GM12878 (cell line): ENCODE data around the gene SHC3. TPM values are rescaled to one million over a fixed set of nuclear protein-coding genes. Genes with fewer than 3 reads are reported as not detected.

Experiments
- ATAC-seq: fragments of 200-7000 bp; cut with Tn5 transposase; 3 replicates; pipeline ENCODE4 v1.9.1; 2020; ENCODE audit warnings: mild to moderate bottlenecking, moderate library complexity
- BruUV-seq: library from RNA; stranded (reverse); fragments of 400-500 nt; replicated peaks from 2 replicates; lab custom pipeline; 2021; lab: Mats Ljungman, UMichigan
- CTCF ChIA-PET: fragments of 300-600 bp; sonication (Branson Sonifier 250); formaldehyde crosslinking; extraction: SDS; loops from one replicate; lab custom pipeline; 2021; ENCODE audit warnings: inconsistent platforms; lab: Yijun Ruan, JAX
- POLR2A ChIA-PET: fragments of 350-600 bp; formaldehyde crosslinking; extraction: SDS; loops from one replicate; lab custom pipeline; 2021; ENCODE audit warnings: inconsistent platforms; lab: Charles Lee
- RAD21 ChIA-PET: fragments of 300-600 bp; sonication (Branson Sonifier 250); formaldehyde crosslinking; loops from one replicate; lab custom pipeline; 2023; ENCODE audit warnings: antibody characterized with exemption; ENCODE audit not compliant: unreplicated experiment; lab: Charles Lee
- SMC1A ChIA-PET: fragments of 300-600 bp; sonication (Branson Sonifier 250); formaldehyde crosslinking; loops from one replicate; lab custom pipeline; 2023; ENCODE audit not compliant: unreplicated experiment, uncharacterized antibody; lab: Charles Lee
- DNase-seq: peaks from one replicate; pipeline ENCODE4 v3.0.0-alpha.2; 2011; ENCODE audit warnings: low read depth, low spot score
- FAIRE-seq: peaks from 3 replicates; lab custom pipeline; 2011; peaks lifted over from hg19 to GRCh38; lab: Jason Lieb, UNC
- H2AFZ ChIP-seq: 2 replicates; pipeline ENCODE4 v1.6.0; 2011; ENCODE audit warnings: low read depth, low read length, control low read depth; ENCODE audit not compliant: control insufficient read depth
- H3K27ac ChIP-seq: 2 replicates; pipeline ENCODE4 v1.5.1; 2011; ENCODE audit warnings: control low read depth; ENCODE audit not compliant: control insufficient read depth, insufficient read depth
- H3K27me3 ChIP-seq, 2 experiments: replicated peaks in 1 of 2; 2 replicates each; pipeline versions ENCODE4 v1.6.0 to v1.6.1; 2011; ENCODE audit warnings: low read length in 1 of 2; ENCODE audit not compliant: control insufficient read depth in 2 of 2, insufficient read depth in 2 of 2
- H3K36me3 ChIP-seq, 2 experiments: 2 replicates each; pipeline ENCODE4 v1.5.1; 2011; ENCODE audit warnings: low read length in 1 of 2; ENCODE audit not compliant: control insufficient read depth in 2 of 2, insufficient read depth in 2 of 2
- H3K4me1 ChIP-seq: 2 replicates; pipeline ENCODE4 v1.6.1; 2011; ENCODE audit warnings: mild to moderate bottlenecking, low read length, moderate library complexity, mixed read lengths; ENCODE audit not compliant: control insufficient read depth, insufficient read depth
- H3K4me2 ChIP-seq: 2 replicates; pipeline ENCODE4 v1.6.0; 2011; ENCODE audit warnings: control low read depth; ENCODE audit not compliant: control insufficient read depth, insufficient read depth
- H3K4me3 ChIP-seq: fragments of 200-600 bp; sonication (generic); 2 replicates; pipeline ENCODE4 v1.5.1; 2016
- H3K79me2 ChIP-seq: 2 replicates; pipeline ENCODE4 v1.6.0; 2011; ENCODE audit warnings: low read length; ENCODE audit not compliant: control insufficient read depth, insufficient read depth
- H3K9ac ChIP-seq: 2 replicates; pipeline ENCODE4 v1.8.0; 2011; ENCODE audit warnings: low read length, control low read depth, mixed read lengths; ENCODE audit not compliant: control insufficient read depth, insufficient read depth
- H3K9me3 ChIP-seq: replicated peaks from 3 replicates; pipeline ENCODE4 v1.5.1; 2011; ENCODE audit warnings: mild to moderate bottlenecking, low read length; ENCODE audit not compliant: control insufficient read depth, insufficient read depth
- H4K20me1 ChIP-seq: 2 replicates; pipeline ENCODE4 v1.6.0; 2011; ENCODE audit not compliant: control insufficient read depth, insufficient read depth
- ASH2L ChIP-seq: fragments of 300-600, 200-600 bp; sonication (generic); IDR thresholded peaks from 2 replicates; pipeline ENCODE4 v1.6.1; 2017; ENCODE audit warnings: low read depth, mild to moderate bottlenecking, borderline replicate concordance
- BCL11A ChIP-seq: IDR thresholded peaks from 2 replicates; pipeline ENCODE4 v1.6.1; 2011; ENCODE audit warnings: low read depth, low read length
- BHLHE40 ChIP-seq, 2 experiments: fragments of 450-650 bp in 1 of 2; IDR thresholded peaks; 2 replicates each; pipeline ENCODE4 v1.6.1; 2011 to 2017; ENCODE audit warnings: low read depth in 2 of 2, borderline replicate concordance in 1 of 2, improper control_type of control experiment in 1 of 2, low read length in 1 of 2, mild to moderate bottlenecking in 1 of 2
- FOS ChIP-seq: IDR thresholded peaks from 3 replicates; pipeline ENCODE4 v1.6.1; 2011; ENCODE audit warnings: borderline replicate concordance; ENCODE audit not compliant: insufficient read length; ENCODE audit errors: extremely low read depth
- HCFC1 ChIP-seq: fragments of 150-350 bp; IDR thresholded peaks from 2 replicates; pipeline ENCODE4 v1.6.1; 2014; ENCODE audit warnings: low read length
- HDGF ChIP-seq: fragments of 450-650 bp; IDR thresholded peaks from 2 replicates; pipeline ENCODE4 v1.6.1; 2016; ENCODE audit warnings: antibody characterized with exemption
- MEF2A ChIP-seq: IDR thresholded peaks from 2 replicates; pipeline ENCODE4 v1.6.1; 2011; ENCODE audit warnings: low read depth, mild to moderate bottlenecking, low read length, moderate library complexity; ENCODE audit not compliant: insufficient read depth
- NBN ChIP-seq: fragments of 450-650 bp; IDR thresholded peaks from 2 replicates; pipeline ENCODE4 v1.6.1; 2016
- SUZ12 ChIP-seq: fragments of 200-600 bp; sonication (generic); IDR thresholded peaks from one replicate; pipeline ENCODE4 v1.6.1; 2018; ENCODE audit warnings: antibody characterized with exemption, mild to moderate bottlenecking; ENCODE audit not compliant: unreplicated experiment
- WGBS: methylation state at CpG from one replicate; pipeline ENCODE4 v1.1.6; 2016; ENCODE audit warnings: low lambda C conversion rate; ENCODE audit not compliant: insufficient replicate concordance, insufficient coverage; ENCODE audit errors: missing lambda C conversion rate; 5-methylcytosine and 5-hydroxymethylcytosine counted together
- in situ Hi-C: fragments of 300-500 bp; cut with MboI; formaldehyde crosslinking; loops from 9 replicates; pipeline ENCODE4 v1.14.3; 2018; ENCODE audit warnings: mixed read lengths
- intact Hi-C: fragments of 100-400 bp; cut with micrococcal nuclease; formaldehyde crosslinking; loops from one replicate; pipeline ENCODE4 v1.14.2; 2022; ENCODE audit not compliant: unreplicated experiment
- polyA plus RNA-seq, 11 experiments: library from polyadenylated mRNA; depleted of rRNA in 4 of 11; unstranded in 6 of 11; stranded (reverse) in 5 of 11; fragments of >200 nt; fragmentation: Nextera tagmentation in 4 of 11; fragmentation: Illumina TruSeq in 1 of 11; extraction: Ambion mirVana in 4 of 11; extraction: Trizol in 1 of 11; gene quantifications; 1 replicate in 1 of 11; 2 replicates in 10 of 11; pipeline versions ENCODE4 v1.2.1 to v1.2.3, GENCODE V29; 2011 to 2016; ENCODE audit warnings: inconsistent platforms in 2 of 11, missing spikeins in 2 of 11, low read depth in 1 of 11
- total RNA-seq, 4 experiments: library from RNA; depleted of rRNA in 3 of 4; stranded (reverse); fragments of >200 nt in 3 of 4; fragmentation: Illumina TruSeq in 1 of 4; extraction: Trizol in 1 of 4; gene quantifications; 2 replicates each; pipeline versions ENCODE4 v1.2.1 to v1.2.3, GENCODE V29; 2013 to 2021
- TF ChIP-seq, protein P1 (sequence below): fragments of 450-650 bp; IDR thresholded peaks from 2 replicates; pipeline ENCODE4 v1.6.1; 2017; ENCODE audit warnings: mild to moderate bottlenecking
- TF ChIP-seq, protein P2 (sequence below): fragments of 450-650 bp; IDR thresholded peaks from 2 replicates; pipeline ENCODE4 v1.6.1; 2017; ENCODE audit warnings: mild to moderate bottlenecking, moderate library complexity

The SHC3 gene
- total and polyA plus RNA-seq, 10 of the 15 experiments (the other 5 are each of a cell fraction or from before 2014, with no cell fraction given) = 0.01 to 0.06 TPM; not detected in 8

DNA sequence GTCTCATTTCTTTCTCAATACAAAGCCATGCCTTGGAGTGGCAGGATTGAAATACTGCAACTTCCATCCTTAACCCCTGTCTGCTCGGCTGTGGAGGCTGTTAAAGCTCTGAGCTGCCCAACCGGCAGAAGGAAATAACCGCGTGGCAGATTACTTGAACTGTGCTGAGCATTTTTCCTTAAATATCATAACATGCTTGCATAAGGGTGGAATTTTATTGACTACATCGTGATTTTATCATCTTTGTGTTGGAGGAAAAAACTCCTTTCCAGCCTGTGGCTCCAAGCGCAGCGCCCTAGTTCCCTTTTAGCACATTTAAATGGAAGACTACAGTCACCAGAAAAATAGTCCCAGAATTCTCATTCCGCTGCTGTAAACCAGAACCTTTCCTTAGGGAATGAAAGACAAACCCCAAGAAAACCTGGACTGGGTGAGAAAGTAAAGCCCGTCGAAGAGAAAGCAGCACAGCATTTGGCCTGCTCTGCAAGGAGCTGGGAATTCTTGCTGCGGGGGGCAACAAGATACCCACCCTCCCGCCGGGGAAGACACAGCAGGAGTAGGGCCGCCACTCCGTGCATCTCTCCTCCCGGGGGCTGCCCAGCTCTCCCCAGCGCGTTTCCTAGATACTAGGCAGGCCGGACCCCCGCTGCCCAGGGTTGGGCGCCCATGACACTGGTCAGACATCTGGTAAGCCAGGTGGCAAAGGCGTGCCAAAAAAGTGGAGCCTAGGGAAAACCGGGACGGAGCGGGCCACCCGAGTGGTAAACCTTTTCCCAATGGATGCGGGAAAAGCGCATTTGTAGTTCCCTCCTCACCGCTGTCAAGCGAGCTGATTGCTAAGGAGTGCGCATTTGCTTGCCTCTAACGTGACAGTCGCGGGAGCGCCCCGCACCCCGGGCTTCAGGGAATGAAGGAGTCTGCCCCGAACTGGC, 1.3 kb downstream of the SHC3 start:
- intact Hi-C loops = no loop called here
- H3K9ac ChIP-seq = no peak overlapping the region

DNA sequence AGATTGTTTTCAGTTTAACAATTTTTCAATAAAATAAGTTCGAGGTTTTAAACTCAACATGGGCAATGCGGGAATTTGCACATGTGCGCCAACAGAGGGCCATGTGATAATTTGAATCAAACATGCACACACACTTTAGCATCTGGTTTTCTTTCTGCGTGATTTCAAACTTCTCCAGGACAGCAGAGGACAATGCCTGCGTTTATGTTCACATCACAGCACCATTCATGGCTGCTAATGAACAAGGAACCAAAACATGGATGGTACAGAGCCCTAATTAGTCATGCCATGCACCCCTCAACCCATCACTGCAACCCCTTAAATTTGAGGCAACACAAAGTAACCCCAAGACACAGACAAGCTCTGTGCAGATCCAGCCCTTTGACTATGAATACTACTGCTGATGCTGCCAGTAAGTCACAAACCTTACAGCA, 2.8 kb downstream of the SHC3 start:
- no peaks in the 10 kb centered on the region; the same call in 2 of the 3 replicates for H3K9me3 ChIP-seq
- in situ Hi-C loops = no loop called here
- no peaks in the 10 kb centered on the region for H3K4me1 ChIP-seq
- no peaks in the 10 kb centered on the region for H3K79me2 ChIP-seq
- ChIA-PET SMC1A (no interaction called here), RAD21 (no interaction called here), POLR2A (no interaction called here), CTCF (no interaction called here)
- no peaks in the 10 kb centered on the region for H4K20me1 ChIP-seq
- WGBS = 40% methylated on average over 5 of the region's 5 CpGs
- H3K4me3 ChIP-seq = no peak overlapping the region
- BruUV-seq = no TSS peak
- no peak overlapping the region for H3K27ac ChIP-seq
- no peak overlapping the region for H3K9ac ChIP-seq
- ATAC-seq (no peak), DNase-seq (no peak), FAIRE-seq (no peak)
- H3K36me3 ChIP-seq = no peaks in the 10 kb centered on the region
- H3K27me3 ChIP-seq = peaks cover 5 to 24% of the 10 kb centered on the region in 2 experiments
- no peak overlapping the region for H3K4me2 ChIP-seq
- intact Hi-C loops = no loop called here
- H2AFZ ChIP-seq = no peak overlapping the region
- TF ChIP-seq, protein P1, sequence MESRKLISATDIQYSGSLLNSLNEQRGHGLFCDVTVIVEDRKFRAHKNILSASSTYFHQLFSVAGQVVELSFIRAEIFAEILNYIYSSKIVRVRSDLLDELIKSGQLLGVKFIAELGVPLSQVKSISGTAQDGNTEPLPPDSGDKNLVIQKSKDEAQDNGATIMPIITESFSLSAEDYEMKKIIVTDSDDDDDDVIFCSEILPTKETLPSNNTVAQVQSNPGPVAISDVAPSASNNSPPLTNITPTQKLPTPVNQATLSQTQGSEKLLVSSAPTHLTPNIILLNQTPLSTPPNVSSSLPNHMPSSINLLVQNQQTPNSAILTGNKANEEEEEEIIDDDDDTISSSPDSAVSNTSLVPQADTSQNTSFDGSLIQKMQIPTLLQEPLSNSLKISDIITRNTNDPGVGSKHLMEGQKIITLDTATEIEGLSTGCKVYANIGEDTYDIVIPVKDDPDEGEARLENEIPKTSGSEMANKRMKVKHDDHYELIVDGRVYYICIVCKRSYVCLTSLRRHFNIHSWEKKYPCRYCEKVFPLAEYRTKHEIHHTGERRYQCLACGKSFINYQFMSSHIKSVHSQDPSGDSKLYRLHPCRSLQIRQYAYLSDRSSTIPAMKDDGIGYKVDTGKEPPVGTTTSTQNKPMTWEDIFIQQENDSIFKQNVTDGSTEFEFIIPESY = no peak
- TF ChIP-seq FOS (no peak), HCFC1 (no peak), NBN (no peak), HDGF (no peak), BCL11A (no peak), MEF2A (no peak), BHLHE40 (IDR thresholded peaks at IDR 0.05; ENCODE audit: borderline replicate concordance in 1 of 2, low read depth in 2 of 2, low read length in 1 of 2) (no peak)
- TF ChIP-seq, protein P2, sequence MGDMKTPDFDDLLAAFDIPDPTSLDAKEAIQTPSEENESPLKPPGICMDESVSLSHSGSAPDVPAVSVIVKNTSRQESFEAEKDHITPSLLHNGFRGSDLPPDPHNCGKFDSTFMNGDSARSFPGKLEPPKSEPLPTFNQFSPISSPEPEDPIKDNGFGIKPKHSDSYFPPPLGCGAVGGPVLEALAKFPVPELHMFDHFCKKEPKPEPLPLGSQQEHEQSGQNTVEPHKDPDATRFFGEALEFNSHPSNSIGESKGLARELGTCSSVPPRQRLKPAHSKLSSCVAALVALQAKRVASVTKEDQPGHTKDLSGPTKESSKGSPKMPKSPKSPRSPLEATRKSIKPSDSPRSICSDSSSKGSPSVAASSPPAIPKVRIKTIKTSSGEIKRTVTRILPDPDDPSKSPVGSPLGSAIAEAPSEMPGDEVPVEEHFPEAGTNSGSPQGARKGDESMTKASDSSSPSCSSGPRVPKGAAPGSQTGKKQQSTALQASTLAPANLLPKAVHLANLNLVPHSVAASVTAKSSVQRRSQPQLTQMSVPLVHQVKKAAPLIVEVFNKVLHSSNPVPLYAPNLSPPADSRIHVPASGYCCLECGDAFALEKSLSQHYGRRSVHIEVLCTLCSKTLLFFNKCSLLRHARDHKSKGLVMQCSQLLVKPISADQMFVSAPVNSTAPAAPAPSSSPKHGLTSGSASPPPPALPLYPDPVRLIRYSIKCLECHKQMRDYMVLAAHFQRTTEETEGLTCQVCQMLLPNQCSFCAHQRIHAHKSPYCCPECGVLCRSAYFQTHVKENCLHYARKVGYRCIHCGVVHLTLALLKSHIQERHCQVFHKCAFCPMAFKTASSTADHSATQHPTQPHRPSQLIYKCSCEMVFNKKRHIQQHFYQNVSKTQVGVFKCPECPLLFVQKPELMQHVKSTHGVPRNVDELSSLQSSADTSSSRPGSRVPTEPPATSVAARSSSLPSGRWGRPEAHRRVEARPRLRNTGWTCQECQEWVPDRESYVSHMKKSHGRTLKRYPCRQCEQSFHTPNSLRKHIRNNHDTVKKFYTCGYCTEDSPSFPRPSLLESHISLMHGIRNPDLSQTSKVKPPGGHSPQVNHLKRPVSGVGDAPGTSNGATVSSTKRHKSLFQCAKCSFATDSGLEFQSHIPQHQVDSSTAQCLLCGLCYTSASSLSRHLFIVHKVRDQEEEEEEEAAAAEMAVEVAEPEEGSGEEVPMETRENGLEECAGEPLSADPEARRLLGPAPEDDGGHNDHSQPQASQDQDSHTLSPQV = no peak

More for the DNA sequence above, 1.3 kb downstream of the SHC3 start:
- ChIA-PET CTCF (no interaction called here), POLR2A (no interaction called here), SMC1A (no interaction called here), RAD21 (no interaction called here)
- DNase-seq (no peak), FAIRE-seq (no peak), ATAC-seq (no peak)
- no peaks in the 10 kb centered on the region for H3K36me3 ChIP-seq
- H3K27ac ChIP-seq = no peak overlapping the region
- TF ChIP-seq ASH2L (no peak), SUZ12 (peak; percentile 62)
- 29% methylated on average over 38 of the region's 38 CpGs for WGBS
- H4K20me1 ChIP-seq = no peaks in the 10 kb centered on the region
- peaks cover 5 to 24% of the 10 kb centered on the region in 2 experiments for H3K27me3 ChIP-seq
- no peaks in the 10 kb centered on the region for H3K79me2 ChIP-seq
- no peaks in the 10 kb centered on the region for H3K4me1 ChIP-seq
- in situ Hi-C loops = no loop called here
- H3K4me3 ChIP-seq = no peak overlapping the region
- no peak overlapping the region for H2AFZ ChIP-seq
- H3K4me2 ChIP-seq = no peak overlapping the region
- no peaks in the 10 kb centered on the region; the same call in 2 of the 3 replicates for H3K9me3 ChIP-seq
- no TSS peak for BruUV-seq
